ENCODE data around the gene OR2AG1.

The OR2AG1 gene

GRCh38 chr11:6771926-6772893, 10.6 kb upstream of the OR2AG1 start, which contains the start of gene OR2AG2:
TSS of gene OR2AG2 (minus strand) at chr11:6771976. CDS start at chr11:6768957, 3,019 bp downstream.
- H2BK15ac ChIP-seq (ENCODE audit: low read length), result no peak within 1 kb of the TSS
- H3K79me1 ChIP-seq (ENCODE audit: low read depth, low read length), result no peaks in the 10 kb centered on the region
- H2AFZ ChIP-seq (ENCODE audit: low read length), result no peak within 1 kb of the TSS
- no peak within 1 kb of the TSS for H3K4me3 ChIP-seq (ENCODE audit: low read length in 2 of 2)
- H3K9me3 ChIP-seq (replicated peaks in 1 of 2; ENCODE audit: control insufficient read depth in 2 of 2, insufficient read depth in 1 of 2, low read depth in 1 of 2, low read length in 2 of 2), result no peaks in the 10 kb centered on the region
- no peak within 1 kb of the TSS for H2BK12ac ChIP-seq (ENCODE audit: low read length)
- no peak within 1 kb of the TSS for H3K4ac ChIP-seq (ENCODE audit: low read length)
- H3K14ac ChIP-seq (ENCODE audit: low read length), result no peak within 1 kb of the TSS
- no peak within 1 kb of the TSS for H4K8ac ChIP-seq (ENCODE audit: low read depth, low read length)
- no peak within 1 kb of the TSS for H3K27ac ChIP-seq (replicated peaks; ENCODE audit: low read length)
- H2AK5ac ChIP-seq (ENCODE audit: low read depth, low read length), result no peak within 1 kb of the TSS
- no peak within 1 kb of the TSS for H3K9ac ChIP-seq (ENCODE audit: low read depth, low read length, poor library complexity)
- WGBS, 2 donors (ENCODE audit: extremely low coverage in 2 of 2, insufficient read length in 2 of 2, insufficient replicate concordance in 1 of 2), result no CpG with 5 or more reads among the region's 4 CpGs
- H4K91ac ChIP-seq (ENCODE audit: low read depth, low read length, poor library complexity), result no peak within 1 kb of the TSS
- H3K23ac ChIP-seq (ENCODE audit: low read depth, low read length, poor library complexity), result no peak within 1 kb of the TSS
- no peak within 1 kb of the TSS for H2BK5ac ChIP-seq (ENCODE audit: low read length)
- no peak within 1 kb of the TSS for H3K4me2 ChIP-seq (ENCODE audit: insufficient read depth, low read length, poor library complexity, severe bottlenecking)
- H3K4me1 ChIP-seq (ENCODE audit: control insufficient read depth in 2 of 2, insufficient read depth in 1 of 2, low read depth in 1 of 2, low read length in 2 of 2), result no peaks in the 10 kb centered on the region
- no peaks in the 10 kb centered on the region for H3K36me3 ChIP-seq (replicated peaks in 1 of 2; ENCODE audit: control insufficient read depth in 2 of 2, insufficient read depth in 2 of 2, low read length in 2 of 2)
- DNase-seq (ENCODE audit: low spot score), result no peak
- H2BK120ac ChIP-seq (ENCODE audit: low read depth, low read length), result no peak within 1 kb of the TSS
- H3K27me3 ChIP-seq (ENCODE audit: control insufficient read depth in 3 of 3, insufficient read depth in 3 of 3, low read depth in 1 of 3, low read length in 3 of 3), result peaks cover 0 to 1% (median 0%) of the 10 kb centered on the region in 3 experiments
- H3K18ac ChIP-seq (ENCODE audit: low read length), result no peak within 1 kb of the TSS

DNA sequence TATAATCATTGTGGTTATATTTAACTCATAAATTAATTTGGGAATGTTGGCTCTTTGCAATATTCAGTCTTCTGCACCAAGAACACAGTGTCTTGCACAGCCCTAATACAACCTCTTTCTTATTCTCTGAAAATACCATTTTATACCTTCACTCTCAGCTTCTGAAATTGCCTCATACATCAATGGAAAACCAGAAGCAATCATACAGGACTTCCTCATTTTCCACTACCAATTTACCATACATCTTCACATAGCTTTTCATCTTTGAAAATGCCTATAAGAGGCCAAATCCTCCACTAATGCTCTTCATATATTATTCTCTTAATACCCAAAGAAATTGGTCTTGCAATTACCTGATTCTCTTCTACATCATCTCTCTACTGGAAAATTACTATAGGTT, 4.3 kb upstream of the OR2AG1 start:
- Histone ChIP-seq H3K79me1 (ENCODE audit: low read depth, low read length) (no peaks in the 10 kb centered on the region), H2AFZ (ENCODE audit: low read length) (no peak overlapping the region), H3K23ac (ENCODE audit: low read depth, low read length, poor library complexity) (no peak overlapping the region), H3K14ac (ENCODE audit: low read length) (no peak overlapping the region), H2BK15ac (ENCODE audit: low read length) (no peak overlapping the region), H3K4me3 (ENCODE audit: low read length in 2 of 2) (no peak overlapping the region), H2AK5ac (ENCODE audit: low read depth, low read length) (no peak overlapping the region), H3K18ac (ENCODE audit: low read length) (no peak overlapping the region), H3K27ac (replicated peaks; ENCODE audit: low read length) (no peak overlapping the region), H3K4me1 (ENCODE audit: control insufficient read depth in 2 of 2, insufficient read depth in 1 of 2, low read depth in 1 of 2, low read length in 2 of 2) (no peaks in the 10 kb centered on the region), H3K36me3 (replicated peaks in 1 of 2; ENCODE audit: control insufficient read depth in 2 of 2, insufficient read depth in 2 of 2, low read length in 2 of 2) (no peaks in the 10 kb centered on the region), H3K4me2 (ENCODE audit: insufficient read depth, low read length, poor library complexity, severe bottlenecking) (no peak overlapping the region), H4K8ac (ENCODE audit: low read depth, low read length) (no peak overlapping the region), H3K9me3 (replicated peaks in 1 of 2; ENCODE audit: control insufficient read depth in 2 of 2, insufficient read depth in 1 of 2, low read depth in 1 of 2, low read length in 2 of 2) (no peaks in the 10 kb centered on the region), H4K91ac (ENCODE audit: low read depth, low read length, poor library complexity) (no peak overlapping the region), H2BK12ac (ENCODE audit: low read length) (no peak overlapping the region), H2BK5ac (ENCODE audit: low read length) (no peak overlapping the region), H2BK120ac (ENCODE audit: low read depth, low read length) (no peak overlapping the region), H3K4ac (ENCODE audit: low read length) (no peak overlapping the region), H3K9ac (ENCODE audit: low read depth, low read length, poor library complexity) (no peak overlapping the region), H3K27me3 (ENCODE audit: control insufficient read depth in 3 of 3, insufficient read depth in 3 of 3, low read depth in 1 of 3, low read length in 3 of 3) (no peaks in the 10 kb centered on the region)
- DNase-seq (ENCODE audit: low spot score), result no peak

DNA sequence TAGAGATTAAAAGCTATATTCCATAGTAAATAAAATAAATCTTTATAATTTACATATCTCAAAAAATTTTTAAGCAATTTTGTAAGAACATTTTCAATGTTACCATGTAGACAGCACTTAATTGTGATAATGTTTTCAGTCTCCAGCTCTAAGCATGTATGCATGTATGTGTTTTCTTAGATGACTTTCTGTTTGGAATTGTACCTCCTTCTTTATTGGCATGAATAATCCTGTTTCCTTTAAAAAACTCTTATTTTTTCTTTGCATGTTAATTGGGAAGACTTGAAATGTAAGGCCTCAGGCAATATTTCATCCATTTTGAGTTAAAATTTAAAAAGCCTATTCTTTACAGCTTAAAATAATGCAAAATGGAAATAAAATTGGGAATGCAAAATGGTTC, 2.0 kb upstream of the OR2AG1 start:
- no peak overlapping the region for H3K4me2 ChIP-seq (ENCODE audit: insufficient read depth, low read length, poor library complexity, severe bottlenecking)
- no peak overlapping the region for H3K23ac ChIP-seq (ENCODE audit: low read depth, low read length, poor library complexity)
- no peak overlapping the region for H2AFZ ChIP-seq (ENCODE audit: low read length)
- no peak overlapping the region for H3K14ac ChIP-seq (ENCODE audit: low read length)
- H3K9me3 ChIP-seq (replicated peaks in 1 of 2; ENCODE audit: control insufficient read depth in 2 of 2, insufficient read depth in 1 of 2, low read depth in 1 of 2, low read length in 2 of 2), result no peaks in the 10 kb centered on the region
- H3K9ac ChIP-seq (ENCODE audit: low read depth, low read length, poor library complexity), result no peak overlapping the region
- no peak overlapping the region for H2BK120ac ChIP-seq (ENCODE audit: low read depth, low read length)
- no peak for DNase-seq (ENCODE audit: low spot score)
- no peak overlapping the region for H2BK15ac ChIP-seq (ENCODE audit: low read length)
- H3K36me3 ChIP-seq (replicated peaks in 1 of 2; ENCODE audit: control insufficient read depth in 2 of 2, insufficient read depth in 2 of 2, low read length in 2 of 2), result no peaks in the 10 kb centered on the region
- H3K79me1 ChIP-seq (ENCODE audit: low read depth, low read length), result no peaks in the 10 kb centered on the region
- no peak overlapping the region for H2BK5ac ChIP-seq (ENCODE audit: low read length)
- H3K4ac ChIP-seq (ENCODE audit: low read length), result no peak overlapping the region
- H3K27ac ChIP-seq (replicated peaks; ENCODE audit: low read length), result no peak overlapping the region
- no peak overlapping the region for H4K91ac ChIP-seq (ENCODE audit: low read depth, low read length, poor library complexity)
- H2AK5ac ChIP-seq (ENCODE audit: low read depth, low read length), result no peak overlapping the region
- H2BK12ac ChIP-seq (ENCODE audit: low read length), result no peak overlapping the region
- no peak overlapping the region for H4K8ac ChIP-seq (ENCODE audit: low read depth, low read length)
- no peaks in the 10 kb centered on the region for H3K27me3 ChIP-seq (ENCODE audit: control insufficient read depth in 3 of 3, insufficient read depth in 3 of 3, low read depth in 1 of 3, low read length in 3 of 3)
- no peak overlapping the region for H3K18ac ChIP-seq (ENCODE audit: low read length)
- H3K4me1 ChIP-seq (ENCODE audit: control insufficient read depth in 2 of 2, insufficient read depth in 1 of 2, low read depth in 1 of 2, low read length in 2 of 2), result no peaks in the 10 kb centered on the region
- H3K4me3 ChIP-seq (ENCODE audit: low read length in 2 of 2), result no peak overlapping the region

DNA sequence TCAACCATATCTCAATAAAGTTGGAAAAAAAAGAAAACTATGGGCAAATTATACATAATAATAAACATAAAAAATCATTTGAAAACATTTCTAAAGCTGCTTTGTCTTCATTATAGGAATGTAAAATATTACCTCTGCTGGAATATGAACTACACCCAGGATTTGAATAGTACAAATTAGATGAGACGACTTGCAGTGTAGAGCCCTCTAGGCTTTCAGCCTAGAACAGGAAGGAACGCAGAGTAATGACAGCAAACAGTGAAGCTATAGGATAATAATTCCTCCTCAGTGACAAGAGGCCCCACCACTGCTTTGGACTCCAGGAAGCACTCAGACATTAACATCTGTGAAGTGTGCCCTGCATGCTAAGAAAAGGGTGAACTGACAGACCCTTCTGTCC, 7.7 kb downstream of the OR2AG1 start:
- Histone ChIP-seq H3K79me1 (ENCODE audit: low read depth, low read length) (no peaks in the 10 kb centered on the region), H2BK120ac (ENCODE audit: low read depth, low read length) (no peak overlapping the region), H4K8ac (ENCODE audit: low read depth, low read length) (no peak overlapping the region), H3K14ac (ENCODE audit: low read length) (no peak overlapping the region), H3K18ac (ENCODE audit: low read length) (no peak overlapping the region), H3K36me3 (replicated peaks in 1 of 2; ENCODE audit: control insufficient read depth in 2 of 2, insufficient read depth in 2 of 2, low read length in 2 of 2) (no peaks in the 10 kb centered on the region), H3K4me3 (ENCODE audit: low read length in 2 of 2) (no peak overlapping the region), H3K4me1 (ENCODE audit: control insufficient read depth in 2 of 2, insufficient read depth in 1 of 2, low read depth in 1 of 2, low read length in 2 of 2) (no peaks in the 10 kb centered on the region), H3K9ac (ENCODE audit: low read depth, low read length, poor library complexity) (no peak overlapping the region), H3K4ac (ENCODE audit: low read length) (no peak overlapping the region), H2BK5ac (ENCODE audit: low read length) (no peak overlapping the region), H3K27ac (replicated peaks; ENCODE audit: low read length) (no peak overlapping the region), H2AFZ (ENCODE audit: low read length) (peak overlapping the region; percentile 21), H3K4me2 (ENCODE audit: insufficient read depth, low read length, poor library complexity, severe bottlenecking) (no peak overlapping the region), H4K91ac (ENCODE audit: low read depth, low read length, poor library complexity) (no peak overlapping the region), H3K27me3 (ENCODE audit: control insufficient read depth in 3 of 3, insufficient read depth in 3 of 3, low read depth in 1 of 3, low read length in 3 of 3) (no peaks in the 10 kb centered on the region), H3K23ac (ENCODE audit: low read depth, low read length, poor library complexity) (no peak overlapping the region), H2BK15ac (ENCODE audit: low read length) (no peak overlapping the region), H2AK5ac (ENCODE audit: low read depth, low read length) (no peak overlapping the region), H2BK12ac (ENCODE audit: low read length) (no peak overlapping the region), H3K9me3 (replicated peaks in 1 of 2; ENCODE audit: control insufficient read depth in 2 of 2, insufficient read depth in 1 of 2, low read depth in 1 of 2, low read length in 2 of 2) (no peaks in the 10 kb centered on the region)
- DNase-seq (ENCODE audit: low spot score), result no peak
- no CpG with 5 or more reads among the region's 2 CpGs for whole genome bisulfite sequencing, 2 donors (ENCODE audit: extremely low coverage in 2 of 2, insufficient read length in 2 of 2, insufficient replicate concordance in 1 of 2)

Measured in neuronal stem cell (in vitro differentiated cells).